GM21619 (cell line): ENCODE data around the gene PHTF1.
"Not testable (repeated sequence)": the region's sequence is repeated elsewhere in the genome, so short reads cannot be mapped to it uniquely, and the experiment has no call there.

Source experiments
- ATAC-seq: cut with Tn5 transposase; IDR thresholded peaks from one replicate; pipeline ENCODE4 v1.9.1; 2021; ENCODE audit not compliant: unreplicated experiment

The PHTF1 gene

DNA sequence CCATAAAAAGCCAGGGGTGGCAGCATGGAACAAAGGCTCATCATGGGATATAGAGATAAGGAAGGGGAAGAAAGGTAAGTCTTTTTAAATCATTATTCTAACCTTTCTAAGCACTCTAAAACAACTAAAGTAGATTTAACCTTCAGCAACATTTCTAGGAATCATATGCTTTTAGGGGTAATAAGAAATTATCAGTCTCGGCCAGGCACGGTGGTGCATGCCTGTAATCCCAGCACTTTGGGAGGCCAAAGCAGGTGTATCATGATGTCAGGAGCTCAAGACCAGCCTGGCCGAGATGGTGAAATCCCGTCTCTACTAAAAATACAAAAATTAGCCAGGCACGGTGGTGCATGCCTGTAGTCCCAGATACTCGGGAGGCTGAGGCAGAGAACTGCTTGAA, 20.3 kb upstream of the PHTF1 start:
- no peak for ATAC-seq

DNA sequence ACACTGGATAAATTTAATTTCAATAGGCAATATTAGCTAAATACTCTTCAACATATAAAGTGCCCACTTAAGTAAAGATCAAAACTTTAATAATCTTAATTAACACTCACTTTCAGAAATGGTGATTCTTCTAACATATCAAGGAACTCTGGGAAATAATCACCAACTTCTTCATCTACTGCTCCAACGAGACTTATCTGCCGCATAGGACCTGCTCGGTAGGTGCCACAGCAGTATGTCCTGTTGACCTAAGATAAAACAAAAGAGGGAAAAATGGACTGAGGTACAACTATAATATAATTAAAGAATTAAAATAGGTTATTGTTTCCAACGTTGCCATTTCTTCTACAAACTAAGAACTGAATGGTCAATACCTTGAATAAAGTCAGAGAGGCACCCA, 18.3 kb upstream of the PHTF1 start:
- ATAC-seq: no peak

DNA sequence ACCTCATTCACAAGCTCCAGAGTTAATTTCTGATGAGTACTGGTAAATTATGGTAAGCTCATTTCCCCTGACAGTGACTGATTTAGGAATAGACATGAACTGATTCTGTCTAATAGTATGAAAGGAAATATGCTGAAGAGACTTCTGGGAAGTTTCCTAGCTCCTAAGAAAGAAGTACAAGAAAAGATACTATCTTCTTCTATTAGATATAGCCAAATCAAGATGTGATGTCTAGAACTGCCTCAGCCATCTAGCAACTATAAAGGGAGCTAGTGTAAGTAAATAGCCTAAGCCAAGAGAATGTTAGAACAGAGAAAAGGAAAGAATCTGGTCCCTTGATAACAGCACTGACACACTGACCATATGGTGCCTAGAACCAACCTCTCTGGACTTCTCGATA, 10.7 kb upstream of the PHTF1 start:
- ATAC-seq: no peak

DNA sequence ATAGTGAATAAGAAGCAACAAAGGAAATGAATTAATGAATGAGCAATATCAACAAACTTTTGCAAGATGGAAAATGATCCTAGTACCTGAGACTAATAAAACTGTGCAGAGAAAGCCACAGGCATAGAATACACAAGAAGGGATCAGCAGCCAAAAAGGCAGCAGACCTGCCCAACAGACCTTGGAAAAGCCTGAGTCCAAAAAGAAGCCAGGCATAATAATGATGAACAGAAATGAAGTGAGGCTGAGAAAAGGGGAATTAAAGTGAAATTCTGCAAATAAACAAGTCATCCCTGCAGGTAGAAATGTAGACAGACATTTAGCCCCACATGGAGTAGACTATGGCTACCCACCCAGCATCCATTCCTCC, 10.3 kb upstream of the PHTF1 start:
- ATAC-seq: no peak

DNA sequence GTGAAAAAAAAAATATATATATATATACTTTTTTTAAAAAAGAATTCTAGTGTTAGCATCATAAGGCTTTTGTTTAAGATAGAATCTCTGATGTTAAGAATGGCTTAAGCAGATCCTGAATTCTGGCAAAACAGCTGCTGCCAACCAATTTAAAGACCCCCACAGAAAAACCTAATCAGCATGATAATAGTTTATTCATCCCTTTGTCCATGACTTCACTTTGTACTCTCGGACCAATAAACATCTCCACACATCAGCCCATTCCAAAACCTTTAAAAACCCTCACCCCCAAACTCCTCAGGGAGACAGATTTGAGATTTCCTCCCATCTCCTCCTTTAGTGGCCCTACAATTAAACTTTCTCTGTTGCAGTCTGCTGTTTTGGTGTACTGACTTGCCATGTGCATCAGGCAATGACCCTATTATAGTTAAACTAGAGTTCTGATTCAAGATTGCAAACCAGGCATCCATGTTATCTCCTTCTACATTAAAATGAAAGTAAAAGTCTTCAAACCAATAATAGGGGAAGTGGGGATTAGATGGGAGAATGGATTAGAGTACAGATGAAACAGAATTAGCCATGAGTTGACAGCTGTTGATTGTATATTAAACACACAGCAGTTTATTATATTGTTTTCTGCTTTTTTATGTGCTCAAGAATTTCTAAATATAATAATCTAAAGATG, 9.8 kb upstream of the PHTF1 start:
- no peak for ATAC-seq

DNA sequence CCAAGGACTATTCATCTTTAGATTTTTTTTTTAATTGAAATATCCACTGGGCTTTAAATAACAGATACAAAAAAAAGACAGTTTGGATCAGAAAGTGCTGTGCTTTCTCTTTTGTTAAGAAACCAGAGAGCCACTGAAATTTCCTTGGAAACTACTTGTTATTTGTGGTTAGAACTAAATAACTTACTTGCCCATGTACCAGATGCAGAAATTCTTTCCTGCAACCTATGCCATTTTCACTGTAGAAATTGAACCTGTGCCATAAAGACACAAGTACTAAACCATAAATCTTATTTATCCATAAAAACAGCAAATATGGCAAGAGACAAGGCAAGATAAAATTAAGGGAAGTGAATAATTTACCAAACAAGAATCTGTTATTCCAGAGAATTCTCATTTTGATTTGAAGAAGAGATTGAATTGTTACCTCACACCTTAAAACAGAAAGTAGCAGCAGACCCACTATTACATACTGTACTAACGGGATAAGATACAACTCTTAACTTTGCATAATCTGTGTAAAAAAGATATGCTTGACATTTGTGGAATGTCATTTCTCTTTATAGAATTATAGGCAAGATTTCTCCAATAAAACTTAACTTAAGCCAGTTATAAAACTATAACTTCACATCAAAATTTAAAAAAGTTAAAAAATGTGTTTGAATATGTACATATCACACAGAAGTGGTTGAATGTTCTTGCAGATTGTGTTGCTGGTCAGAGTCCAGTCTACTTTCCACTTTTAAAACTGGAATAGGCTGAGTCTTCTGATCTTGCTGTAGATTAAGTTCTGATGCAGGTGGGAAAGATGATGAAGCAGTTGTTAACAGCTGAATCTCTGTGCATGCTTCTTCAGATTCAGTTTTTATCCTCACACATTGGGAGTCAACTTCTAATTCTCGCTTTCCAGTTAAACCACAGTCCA, 6.3 kb upstream of the PHTF1 start:
- ATAC-seq: no peak

DNA sequence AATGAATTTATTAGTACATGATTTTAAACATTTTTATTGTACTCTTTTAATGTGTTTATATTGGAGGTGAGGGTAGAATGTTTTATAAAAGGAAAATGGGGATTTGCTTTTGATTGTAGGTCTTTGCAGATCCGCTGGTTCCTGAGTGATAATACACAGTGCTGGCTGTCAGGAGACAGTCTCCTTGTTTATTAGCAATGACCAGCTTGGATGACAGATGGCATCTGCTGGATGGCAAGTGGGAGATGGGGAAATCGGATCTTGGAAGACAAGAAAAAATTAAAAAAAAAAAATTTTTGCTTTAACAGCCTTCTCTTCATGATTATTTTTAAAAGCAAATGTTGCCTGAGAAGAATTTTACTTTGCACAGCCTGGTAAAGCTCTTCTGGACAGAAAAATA, 4.4 kb upstream of the PHTF1 start:
- ATAC-seq: no peak

DNA sequence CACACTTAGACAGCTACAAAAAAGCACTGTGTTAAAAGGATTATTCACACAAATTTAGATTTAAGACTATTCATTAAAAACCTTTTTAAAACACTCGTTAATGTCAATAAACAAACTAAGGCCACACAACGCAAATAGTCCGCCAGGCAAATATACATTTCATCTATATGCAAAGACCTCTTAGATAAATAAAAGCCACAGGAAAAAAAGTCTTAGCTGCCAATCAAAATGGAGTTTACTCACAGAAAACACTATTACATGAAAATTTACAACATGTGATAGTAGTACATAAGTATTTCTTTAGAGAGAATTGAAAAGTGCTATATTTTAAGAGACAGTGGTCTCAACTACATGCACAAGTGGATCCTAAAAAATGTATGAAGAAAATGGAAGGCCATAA, 2.7 kb upstream of the PHTF1 start:
- no peak for ATAC-seq

DNA sequence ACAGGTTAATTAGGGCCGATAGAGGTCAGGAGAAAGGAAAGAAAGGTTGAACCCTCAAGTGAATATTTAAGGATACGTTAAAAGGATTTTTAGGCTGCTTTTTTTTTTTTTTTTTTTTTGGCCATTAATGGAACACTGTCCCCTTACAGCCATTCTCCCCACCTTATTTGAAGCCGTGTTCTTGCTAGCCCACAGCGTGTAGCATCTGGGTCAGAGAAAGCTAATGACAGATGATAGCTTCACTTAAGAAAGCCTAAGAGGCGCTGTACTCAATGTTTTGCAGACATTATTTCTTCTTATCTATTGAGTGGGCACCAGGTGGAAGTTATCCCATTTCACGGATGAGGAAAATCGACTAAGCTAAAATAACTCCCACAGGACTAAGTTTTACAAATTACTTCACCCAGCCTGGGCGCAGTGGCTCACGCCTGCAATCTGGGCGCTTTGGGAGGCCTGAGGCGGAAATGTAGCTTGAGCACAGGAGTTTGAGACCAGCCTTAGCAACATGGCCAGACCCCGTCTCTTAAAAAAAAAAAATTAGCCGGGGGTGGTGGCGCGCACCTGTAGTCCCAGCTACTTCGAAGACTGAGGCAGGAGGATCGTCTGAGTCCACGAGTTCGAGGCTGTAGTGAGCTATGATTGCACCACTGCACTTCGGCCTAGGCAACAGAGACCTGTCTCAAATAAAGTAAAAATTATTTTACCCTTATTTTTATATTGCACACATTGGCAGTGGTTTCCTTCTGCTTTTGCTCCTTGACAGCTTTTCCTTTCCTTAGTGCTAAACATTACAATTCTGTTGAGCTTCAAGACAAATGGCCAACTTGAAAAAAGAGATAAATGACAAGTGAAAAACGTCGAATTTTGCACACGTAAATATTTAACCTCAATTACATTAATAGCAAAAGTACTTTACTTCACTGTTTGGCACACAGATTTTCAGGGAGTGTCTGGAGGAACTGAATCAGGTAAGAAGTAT, 1.1 kb upstream of the PHTF1 start:
- no peak for ATAC-seq

DNA sequence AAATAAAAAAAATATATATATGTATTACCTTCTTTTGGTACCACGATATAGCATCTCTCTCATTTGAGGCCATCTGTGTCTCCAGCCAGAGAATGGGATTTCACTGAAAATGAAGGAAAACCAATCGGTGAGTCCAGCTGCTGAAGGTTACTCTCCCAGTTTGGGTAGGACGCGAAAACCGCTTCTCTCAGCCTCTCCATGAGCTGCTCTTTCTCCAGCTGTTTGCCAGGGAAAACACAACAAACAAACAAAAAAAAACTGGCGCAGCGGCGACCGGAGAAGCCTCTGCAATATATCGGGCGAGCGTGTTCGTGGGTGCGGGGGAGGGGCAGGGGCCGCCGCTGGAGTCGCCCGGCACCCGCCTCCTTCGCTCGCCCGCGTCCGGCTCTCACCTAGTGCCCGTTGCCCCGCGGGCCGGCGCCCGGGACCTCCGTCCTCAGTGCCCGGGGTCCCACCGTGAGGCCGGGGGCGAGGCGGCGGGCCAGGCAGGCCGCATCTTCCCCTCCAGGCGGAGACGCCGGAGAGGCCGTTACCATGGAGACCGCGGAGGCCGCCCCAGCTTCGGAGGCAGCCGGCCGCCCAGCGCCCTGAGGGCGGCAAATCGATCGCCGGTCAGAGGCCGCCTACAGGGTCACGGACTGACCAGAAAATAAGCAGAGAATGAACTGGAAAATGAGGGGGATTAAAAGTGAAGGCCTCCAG, 504 bp downstream of the PHTF1 start:
- peak; percentile 57 for ATAC-seq

DNA sequence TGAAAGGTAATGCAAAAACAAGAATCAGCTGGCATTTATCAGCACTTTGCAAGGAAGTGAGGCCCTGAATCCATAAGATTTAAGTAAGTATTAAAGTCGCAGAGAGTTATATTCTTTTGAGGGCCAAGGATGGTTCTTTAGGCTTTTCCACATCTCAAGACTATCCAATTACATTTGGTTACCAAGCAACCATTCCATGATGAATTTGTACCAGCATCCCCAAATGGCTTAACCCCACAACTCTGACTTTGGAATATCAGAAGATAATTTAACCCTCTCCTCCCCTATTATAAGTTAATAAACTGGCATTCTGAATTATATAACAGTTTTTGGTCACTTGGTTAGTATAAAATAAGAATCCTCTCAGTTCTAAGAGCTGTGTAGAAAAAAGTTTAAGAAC, 2.8 kb downstream of the PHTF1 start:
- no peak for ATAC-seq

DNA sequence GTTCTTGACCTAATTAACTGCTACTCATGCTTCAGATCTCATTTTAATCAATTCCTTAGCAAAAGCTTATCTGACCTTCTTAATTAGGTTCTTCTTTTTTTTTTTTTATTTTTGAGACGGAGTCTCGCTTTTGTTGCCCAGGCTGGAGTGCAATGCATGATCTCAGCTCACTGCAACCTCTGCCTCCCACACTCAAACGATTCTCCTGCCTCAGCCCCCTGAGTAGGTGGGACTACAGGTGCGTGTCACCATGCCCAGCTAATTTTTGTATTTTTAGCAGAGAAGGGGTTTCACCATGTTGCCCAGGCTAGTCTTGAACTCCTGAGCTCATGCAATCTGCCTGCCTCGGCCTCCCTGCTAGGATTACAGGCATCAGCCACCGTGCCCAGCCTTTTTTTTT, 6.0 kb downstream of the PHTF1 start:
- not testable (repeated sequence) for ATAC-seq

DNA sequence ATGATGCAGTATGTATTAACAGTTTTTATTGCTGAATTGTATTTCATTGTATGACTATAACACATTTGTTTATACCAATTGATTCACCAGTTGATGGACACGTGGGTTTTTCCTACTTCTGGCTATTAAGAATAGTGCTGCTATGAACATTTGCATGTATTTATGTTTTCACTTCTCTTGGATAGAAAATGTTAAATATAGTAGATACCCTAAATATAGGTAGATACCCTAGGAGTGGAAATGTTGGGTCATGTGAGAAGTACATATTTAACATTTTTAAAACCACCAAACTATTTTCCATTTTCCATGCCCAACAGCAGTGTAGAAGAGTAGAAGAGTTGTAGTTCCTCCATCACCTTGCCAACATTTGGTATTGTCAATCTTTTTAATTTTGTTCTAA, 7.8 kb downstream of the PHTF1 start:
- ATAC-seq: no peak

DNA sequence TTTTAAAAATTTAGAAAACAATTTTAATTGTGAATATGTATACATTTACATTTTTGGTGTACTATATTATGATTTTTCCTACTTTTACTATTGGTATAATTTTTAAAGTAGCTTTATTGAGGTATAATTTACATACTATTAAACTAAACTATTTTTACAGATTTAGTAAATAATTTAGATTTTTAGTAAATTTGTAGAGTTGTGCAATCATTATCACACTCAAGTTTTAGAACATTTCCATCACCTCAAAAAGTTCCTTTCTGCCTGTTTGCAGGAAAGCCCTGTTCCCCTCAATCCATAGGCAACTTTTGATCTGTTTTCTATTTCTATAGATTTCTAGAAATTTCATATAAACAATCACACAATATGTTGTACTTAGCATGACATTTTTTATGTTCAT, 8.2 kb downstream of the PHTF1 start:
- ATAC-seq: no peak

DNA sequence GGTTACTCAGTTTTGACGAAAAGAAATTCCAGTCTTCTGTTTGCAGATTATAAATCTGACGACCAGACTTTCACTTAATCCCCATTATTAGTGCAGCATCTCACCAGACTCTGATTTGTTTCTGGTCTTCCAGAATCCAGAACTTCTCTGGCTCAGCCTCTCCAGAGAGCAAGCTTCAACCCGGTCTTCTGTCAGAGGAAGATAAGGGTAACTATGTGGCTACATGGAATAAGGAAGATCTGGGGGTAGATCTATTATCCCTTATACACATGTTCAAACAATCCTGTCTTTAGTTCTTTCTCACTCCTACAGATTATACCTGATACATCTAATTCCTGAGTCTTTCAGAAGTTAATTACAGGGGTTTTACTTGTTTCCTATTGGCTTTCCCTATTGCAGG, 9.9 kb downstream of the PHTF1 start:
- no peak for ATAC-seq

DNA sequence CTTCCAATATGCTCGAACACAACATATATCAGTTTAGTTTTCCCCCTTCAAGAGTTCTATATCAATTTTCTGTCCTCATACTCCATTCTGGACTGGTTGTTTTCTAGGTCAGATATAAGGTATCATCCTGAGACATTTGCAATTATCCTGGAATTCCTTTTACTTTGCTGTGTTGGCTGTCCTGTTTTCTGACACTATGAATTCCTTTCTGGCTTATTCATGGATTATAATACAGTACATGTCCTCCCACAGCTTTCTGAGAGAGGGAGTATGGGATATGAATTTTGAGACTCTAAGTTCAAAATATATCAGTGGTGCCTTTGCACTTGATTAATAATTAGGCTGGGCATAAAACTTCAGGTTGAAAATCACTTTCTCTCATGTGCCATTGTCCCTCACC, 11.9 kb downstream of the PHTF1 start:
- ATAC-seq: no peak

DNA sequence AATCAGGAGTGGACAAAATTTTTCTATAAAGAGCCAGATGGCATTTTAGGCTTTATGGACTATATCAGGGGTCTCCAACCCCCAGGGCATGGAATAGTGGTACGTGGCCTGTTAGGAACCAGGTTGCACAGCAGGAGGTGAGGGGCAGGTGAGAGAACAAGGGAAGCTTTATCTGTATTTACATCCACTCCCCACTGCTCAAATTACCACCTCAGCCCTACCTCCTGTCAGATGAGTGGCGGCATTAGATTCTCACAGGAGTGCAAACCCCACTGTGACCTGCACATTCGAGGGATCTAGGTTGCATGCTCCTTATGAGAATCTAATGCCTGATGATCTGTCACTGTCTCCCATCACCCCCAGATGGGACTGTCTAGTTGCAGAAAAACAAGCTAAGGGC, 13.9 kb downstream of the PHTF1 start:
- no peak for ATAC-seq

DNA sequence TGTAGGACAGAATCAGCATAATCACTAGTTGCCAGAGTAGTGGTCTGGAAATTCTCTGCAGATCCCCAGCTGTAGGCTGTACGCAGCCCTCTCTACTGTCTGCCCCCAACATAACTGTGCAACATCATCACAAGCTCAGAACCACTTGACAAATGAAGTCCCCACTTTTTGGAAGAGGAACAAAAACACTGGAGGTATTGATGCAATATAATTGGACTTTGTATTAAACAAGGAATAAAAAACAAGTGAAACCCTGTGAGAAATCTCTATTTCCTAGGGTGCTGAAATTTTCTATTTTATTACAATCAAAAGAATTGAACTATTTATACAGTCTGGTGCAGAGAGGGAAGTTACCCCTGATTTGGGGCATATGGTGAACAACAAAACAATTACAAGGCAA, 15.2 kb downstream of the PHTF1 start:
- ATAC-seq: no peak

DNA sequence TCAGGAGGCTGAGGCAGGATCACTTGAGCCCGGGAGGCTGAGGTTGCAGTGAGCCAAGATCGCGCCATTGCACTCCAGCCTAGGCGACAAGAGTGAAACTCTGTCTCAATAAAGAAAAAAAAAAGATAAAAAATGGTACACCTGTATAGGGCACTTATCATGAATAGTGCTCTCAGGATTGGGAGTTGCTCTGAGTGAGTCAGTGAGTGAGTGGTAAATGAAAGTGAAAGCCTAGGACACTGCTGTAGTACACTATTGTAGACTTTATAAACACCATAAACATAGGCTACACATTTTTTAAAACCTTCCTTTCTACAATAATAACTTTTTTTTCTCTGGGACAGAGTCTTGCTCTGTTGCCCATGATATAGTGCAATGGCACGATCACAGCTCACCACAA, 16.8 kb downstream of the PHTF1 start:
- peak; percentile 72 for ATAC-seq

DNA sequence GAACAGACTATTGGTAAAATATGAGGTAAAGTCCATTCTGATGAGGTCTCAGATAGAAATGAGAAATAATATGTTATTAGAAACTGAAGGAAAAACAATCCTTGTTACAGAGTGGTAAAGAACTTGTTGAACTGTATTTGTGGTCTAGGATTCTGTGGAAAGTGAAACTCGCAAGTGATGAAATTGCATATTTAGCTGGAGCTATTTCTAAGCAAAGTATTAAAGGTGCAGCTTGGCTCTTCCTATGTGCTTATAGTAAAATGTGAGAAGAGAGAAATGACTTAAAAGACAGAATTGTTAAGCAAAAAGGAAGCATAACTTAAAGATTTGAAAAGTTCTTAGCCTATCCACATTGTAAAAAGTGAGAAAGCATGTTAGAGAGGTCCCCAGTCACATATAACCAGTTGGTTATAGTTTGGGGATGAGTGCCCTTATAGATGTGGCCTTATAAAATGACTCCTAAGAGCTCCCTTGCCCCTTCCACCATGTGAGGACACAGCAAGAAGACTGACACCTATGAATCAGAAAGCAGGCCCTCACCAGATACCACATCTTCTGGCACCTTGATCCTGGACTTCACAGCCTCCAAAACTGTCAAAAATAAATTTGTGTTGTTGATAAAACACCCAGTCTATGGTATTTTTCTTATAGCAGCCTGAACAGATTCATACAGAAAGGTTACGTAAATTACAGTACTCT, 24.8 kb downstream of the PHTF1 start:
- ATAC-seq: no peak
